GM12875 (cell line): Measurements from ENCODE around the gene VIM.

Source experiments
- H3K4me3 ChIP-seq: one replicate; pipeline ENCODE4 v1.5.1; 2011; ENCODE audit warnings: low read depth, low read length, control low read depth
- TF ChIP-seq, protein P1 (sequence below): IDR thresholded peaks from 2 replicates; pipeline ENCODE4 v1.5.1; 2011; ENCODE audit warnings: low read depth, mild to moderate bottlenecking, control low read depth, inconsistent platforms, low read length, moderate library complexity, borderline replicate concordance; ENCODE audit not compliant: insufficient read depth

VIM gene

DNA sequence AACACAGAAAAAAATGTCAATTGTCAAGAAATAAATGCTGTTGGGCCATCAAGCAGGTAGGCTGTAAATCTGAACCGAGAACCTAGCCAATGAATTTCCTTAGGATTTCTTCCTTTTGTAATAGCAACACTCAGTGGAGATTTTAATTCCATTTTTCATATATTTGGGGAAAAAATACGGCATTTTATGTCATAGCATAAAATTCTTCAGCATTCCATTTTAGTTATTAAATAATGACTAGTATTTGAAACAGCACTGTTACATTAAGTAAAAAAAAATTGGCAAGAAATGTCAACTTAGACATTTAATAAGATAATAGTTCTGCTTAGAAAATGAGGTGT lies 12.3 kb upstream of the VIM start:
- TF ChIP-seq, protein P1, sequence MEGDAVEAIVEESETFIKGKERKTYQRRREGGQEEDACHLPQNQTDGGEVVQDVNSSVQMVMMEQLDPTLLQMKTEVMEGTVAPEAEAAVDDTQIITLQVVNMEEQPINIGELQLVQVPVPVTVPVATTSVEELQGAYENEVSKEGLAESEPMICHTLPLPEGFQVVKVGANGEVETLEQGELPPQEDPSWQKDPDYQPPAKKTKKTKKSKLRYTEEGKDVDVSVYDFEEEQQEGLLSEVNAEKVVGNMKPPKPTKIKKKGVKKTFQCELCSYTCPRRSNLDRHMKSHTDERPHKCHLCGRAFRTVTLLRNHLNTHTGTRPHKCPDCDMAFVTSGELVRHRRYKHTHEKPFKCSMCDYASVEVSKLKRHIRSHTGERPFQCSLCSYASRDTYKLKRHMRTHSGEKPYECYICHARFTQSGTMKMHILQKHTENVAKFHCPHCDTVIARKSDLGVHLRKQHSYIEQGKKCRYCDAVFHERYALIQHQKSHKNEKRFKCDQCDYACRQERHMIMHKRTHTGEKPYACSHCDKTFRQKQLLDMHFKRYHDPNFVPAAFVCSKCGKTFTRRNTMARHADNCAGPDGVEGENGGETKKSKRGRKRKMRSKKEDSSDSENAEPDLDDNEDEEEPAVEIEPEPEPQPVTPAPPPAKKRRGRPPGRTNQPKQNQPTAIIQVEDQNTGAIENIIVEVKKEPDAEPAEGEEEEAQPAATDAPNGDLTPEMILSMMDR, result no peak
- H3K4me3 ChIP-seq, result no peak overlapping the region

DNA sequence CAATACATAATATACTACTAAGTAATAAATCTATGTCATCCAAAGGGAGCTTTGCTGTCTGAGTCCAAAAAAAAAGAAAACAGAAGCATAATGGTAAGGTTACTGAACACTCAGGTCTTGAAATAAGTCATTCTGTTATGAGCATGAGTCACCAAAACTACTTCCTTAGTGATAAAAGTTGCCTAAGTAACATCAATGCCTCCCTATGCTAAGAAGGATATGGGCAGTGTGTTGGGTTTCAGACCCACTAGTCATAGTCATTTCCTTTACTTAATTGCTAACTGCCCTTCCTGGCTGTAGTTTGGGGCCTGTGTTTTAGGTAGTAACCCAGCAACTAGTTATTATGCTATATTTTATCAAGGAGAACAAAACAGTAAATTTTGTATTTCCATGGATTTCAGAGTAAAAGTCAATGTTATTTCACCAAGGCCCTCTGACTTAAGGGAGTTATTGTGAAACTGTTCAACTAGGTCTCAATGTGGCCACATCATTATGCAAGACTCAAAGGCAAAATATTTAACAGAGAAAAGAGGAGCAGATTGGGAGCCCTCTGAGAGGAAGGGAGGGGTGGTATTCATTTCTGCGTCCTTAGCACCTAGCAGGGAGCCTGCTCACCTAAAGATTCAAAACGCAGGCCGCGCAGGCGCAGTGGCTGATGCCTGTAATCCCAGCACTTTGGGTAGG lies 11.7 kb upstream of the VIM start:
- no peak overlapping the region for H3K4me3 ChIP-seq
- TF ChIP-seq, protein P1, result no peak

DNA sequence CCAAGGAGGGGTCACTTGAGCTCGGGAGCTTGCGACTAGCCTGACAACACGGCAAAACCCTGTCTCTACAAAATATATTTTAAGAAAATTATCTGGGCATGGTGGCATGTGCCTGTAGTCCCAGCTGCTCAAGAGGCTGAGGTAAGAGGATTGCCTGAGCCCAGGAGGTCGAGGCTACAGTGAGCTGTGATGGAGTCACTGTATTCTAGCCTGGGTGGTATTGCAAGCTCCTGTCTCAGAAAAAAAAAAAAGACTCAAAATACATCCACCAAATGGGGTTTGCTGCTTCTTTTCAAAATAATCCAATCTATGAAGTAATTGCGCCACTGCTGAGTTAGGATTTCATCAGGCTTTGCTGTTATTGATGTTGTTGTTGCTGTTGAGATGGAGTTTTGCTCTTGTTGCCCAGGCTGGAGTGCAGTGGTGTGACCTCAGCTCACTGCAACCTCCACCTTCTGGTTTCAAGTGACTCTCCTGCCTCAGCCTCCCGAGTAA lies 11.1 kb upstream of the VIM start:
- H3K4me3 ChIP-seq, result no peak overlapping the region
- TF ChIP-seq, protein P1, result no peak

DNA sequence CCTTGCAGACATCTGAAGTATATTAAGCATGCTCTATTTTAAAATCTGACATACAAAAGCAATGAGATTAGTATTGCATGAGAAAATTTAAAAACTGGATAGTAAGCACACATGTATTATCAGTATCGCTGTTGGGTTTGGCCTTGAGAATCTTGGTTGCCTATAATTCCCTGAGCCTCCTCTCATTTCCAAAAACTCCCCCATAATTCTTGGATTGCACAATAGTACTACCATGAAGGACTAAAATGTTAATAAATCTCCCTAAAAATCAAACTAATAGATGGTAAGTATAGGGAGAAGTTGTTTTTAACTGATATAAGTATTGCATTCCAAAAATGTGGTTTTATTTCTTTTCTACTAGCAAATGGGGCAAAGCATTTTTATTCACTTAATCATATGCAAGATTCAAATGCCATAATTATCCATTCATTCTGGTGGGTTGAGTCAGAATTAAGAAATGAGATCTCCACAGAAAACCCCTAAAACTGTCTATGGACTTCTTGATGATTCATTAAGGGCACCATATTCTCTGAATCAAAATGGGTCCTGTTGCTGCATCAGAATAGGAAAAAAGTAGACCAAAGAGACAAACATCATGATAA lies 10.3 kb upstream of the VIM start:
- H3K4me3 ChIP-seq, result no peak overlapping the region
- TF ChIP-seq, protein P1, result no peak

DNA sequence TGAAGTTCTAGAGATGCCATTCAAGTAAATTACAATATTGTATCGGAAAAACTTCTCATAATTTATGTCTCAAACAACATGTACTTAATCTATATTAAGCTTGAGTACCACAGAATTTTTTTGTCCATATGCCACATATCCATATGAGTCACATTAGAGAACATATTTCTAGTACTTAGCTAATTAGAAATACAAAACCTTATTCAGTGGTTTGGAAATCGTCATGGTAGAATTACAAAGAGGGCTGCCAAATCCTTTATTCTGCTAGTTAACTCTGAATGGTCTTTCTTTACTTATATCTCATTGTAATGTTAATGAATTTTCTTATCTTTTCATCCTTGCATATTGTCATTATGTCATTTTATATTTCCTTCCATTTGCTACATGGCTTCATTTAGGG lies 9.0 kb upstream of the VIM start:
- TF ChIP-seq, protein P1, result no peak
- no peak overlapping the region for H3K4me3 ChIP-seq

DNA sequence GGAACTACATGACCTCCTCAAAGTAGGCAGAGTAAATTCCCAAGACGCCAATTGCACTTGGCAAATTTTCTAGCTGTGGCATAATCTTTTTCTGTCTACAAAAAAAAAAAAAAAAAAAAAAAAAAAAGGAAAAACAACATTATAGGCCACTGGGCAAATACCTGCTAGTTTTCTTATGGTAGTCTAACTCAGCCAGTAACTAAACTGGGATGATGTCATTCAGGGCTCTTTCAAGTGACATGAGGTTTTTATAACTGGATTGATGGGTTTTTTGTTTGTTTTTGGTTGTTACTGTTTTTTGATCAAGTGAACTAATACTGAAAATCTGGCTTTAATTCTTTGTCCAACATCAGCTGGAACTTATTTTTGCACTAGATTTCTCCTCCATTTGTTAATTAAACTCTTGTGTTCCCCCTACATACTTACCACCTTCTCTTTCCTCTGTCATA lies 7.4 kb upstream of the VIM start:
- H3K4me3 ChIP-seq, result no peak overlapping the region
- TF ChIP-seq, protein P1, result no peak

DNA sequence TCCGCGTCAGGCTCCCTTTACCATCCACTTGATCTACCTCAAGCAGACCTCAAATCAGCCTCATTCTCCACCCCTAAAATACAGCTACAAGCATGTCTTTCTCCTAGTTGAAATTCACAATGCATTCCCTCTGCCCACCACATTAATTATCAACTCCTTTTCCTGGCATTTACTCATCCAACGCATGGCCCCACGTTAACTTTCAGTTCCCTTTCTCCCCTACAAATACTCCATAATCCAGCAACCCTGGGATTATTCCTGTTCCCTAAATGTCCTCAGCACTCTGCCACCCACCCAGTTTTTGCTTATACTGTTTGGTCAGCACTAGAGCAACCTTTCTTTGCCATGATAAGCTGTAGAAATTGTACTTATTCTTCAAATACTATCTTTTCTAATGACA lies 5.7 kb upstream of the VIM start:
- TF ChIP-seq, protein P1, result no peak

More for the DNA sequence above, 5.7 kb upstream of the VIM start:
- H3K4me3 ChIP-seq, result no peak overlapping the region
